ENCODE results near the gene CUEDC1. TPM values are rescaled to one million over a fixed set of nuclear protein-coding genes. Genes with fewer than 3 reads are reported as not detected.

Gene CUEDC1
- total RNA-seq, 2 experiments from 2014 or later: 0.29 to 0.40 TPM

- TF ChIP-seq, protein P1, sequence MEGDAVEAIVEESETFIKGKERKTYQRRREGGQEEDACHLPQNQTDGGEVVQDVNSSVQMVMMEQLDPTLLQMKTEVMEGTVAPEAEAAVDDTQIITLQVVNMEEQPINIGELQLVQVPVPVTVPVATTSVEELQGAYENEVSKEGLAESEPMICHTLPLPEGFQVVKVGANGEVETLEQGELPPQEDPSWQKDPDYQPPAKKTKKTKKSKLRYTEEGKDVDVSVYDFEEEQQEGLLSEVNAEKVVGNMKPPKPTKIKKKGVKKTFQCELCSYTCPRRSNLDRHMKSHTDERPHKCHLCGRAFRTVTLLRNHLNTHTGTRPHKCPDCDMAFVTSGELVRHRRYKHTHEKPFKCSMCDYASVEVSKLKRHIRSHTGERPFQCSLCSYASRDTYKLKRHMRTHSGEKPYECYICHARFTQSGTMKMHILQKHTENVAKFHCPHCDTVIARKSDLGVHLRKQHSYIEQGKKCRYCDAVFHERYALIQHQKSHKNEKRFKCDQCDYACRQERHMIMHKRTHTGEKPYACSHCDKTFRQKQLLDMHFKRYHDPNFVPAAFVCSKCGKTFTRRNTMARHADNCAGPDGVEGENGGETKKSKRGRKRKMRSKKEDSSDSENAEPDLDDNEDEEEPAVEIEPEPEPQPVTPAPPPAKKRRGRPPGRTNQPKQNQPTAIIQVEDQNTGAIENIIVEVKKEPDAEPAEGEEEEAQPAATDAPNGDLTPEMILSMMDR (IDR thresholded peaks at IDR 0.05): no peak
- H3K36me3 Mint-ChIP-seq (ENCODE audit: low read depth): no peaks in the 10 kb centered on the region
- no peak for DNase-seq
- no peaks in the 10 kb centered on the region for H3K9me3 Mint-ChIP-seq
- ChIA-PET CTCF (interaction anchor here (1.2 kb wide), 2 partner anchors 12 to 69 kb away, joined by 4 read pairs; no protein-coding TSS in a partner anchor), POLR2A (no interaction called here)
- peaks cover 2% of the 10 kb centered on the region for H3K27me3 Mint-ChIP-seq
- no peaks in the 10 kb centered on the region for H3K4me1 Mint-ChIP-seq (ENCODE audit: low read depth)
- no peak overlapping the region for H3K4me3 Mint-ChIP-seq
- no peak for ATAC-seq
- H3K27ac Mint-ChIP-seq: no peak overlapping the region
- intact Hi-C loops (cut with micrococcal nuclease): no loop called here
Observed at GRCh38 chr17:57911834-57912673, 43.2 kb downstream of the CUEDC1 start.

DNA sequence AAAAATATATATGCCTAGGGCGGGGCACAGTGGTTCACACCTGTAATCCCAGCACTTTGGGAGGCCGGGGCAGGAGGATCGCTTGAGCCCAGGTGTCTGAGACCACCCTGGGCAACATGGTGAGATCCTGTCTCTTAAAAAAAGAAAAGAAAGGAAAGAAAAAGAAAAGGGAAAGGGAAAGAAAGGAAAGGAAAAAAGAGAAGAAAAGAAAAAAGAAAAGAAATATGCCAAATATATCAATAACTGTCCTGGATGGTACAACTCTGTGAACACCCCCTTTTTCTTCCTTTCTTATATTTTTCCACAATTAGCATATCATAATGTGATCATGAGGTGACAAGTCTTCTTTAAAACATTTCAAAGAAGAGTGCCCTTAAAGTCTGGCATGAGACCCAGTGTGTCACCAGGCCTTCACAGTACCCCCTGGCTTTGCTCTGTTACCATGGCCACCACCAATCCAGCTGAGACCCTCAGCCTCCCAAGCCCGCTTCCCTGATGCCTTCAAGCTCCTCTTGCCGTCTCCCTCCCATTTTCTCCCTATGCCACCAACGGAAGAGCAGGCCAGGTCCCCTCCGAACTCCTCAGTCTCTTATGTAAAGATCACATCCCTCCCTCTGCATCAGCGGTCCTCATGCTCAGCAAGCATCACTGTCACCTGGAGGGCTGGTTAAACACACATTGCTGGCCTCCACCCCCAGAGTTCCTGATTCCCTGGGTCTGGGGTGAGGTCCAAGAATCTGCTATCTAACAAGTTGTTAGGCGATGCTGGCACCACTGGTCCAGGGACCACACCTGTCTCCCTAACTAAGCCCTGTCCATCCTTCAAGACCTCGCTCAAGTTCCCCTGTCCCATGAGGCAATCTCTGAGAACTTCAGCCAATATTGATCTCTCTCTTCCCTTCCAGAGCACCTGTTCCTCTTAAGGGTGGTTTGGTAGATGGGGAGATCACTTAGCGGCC is 44.5 kb downstream of the CUEDC1 start:
- CTCF ChIA-PET: no interaction called here
- intact Hi-C loops (cut with micrococcal nuclease): no loop called here
- Mint-ChIP-seq H3K36me3 (ENCODE audit: low read depth) (no peaks in the 10 kb centered on the region), H3K9me3 (no peaks in the 10 kb centered on the region), H3K27me3 (peaks cover 2% of the 10 kb centered on the region), H3K27ac (no peak overlapping the region), H3K4me3 (no peak overlapping the region), H3K4me1 (ENCODE audit: low read depth) (no peaks in the 10 kb centered on the region)
- POLR2A ChIA-PET: no interaction called here
- TF ChIP-seq, protein P1 (IDR thresholded peaks at IDR 0.05): no peak
- no peak for ATAC-seq
- no peak for DNase-seq

DNA sequence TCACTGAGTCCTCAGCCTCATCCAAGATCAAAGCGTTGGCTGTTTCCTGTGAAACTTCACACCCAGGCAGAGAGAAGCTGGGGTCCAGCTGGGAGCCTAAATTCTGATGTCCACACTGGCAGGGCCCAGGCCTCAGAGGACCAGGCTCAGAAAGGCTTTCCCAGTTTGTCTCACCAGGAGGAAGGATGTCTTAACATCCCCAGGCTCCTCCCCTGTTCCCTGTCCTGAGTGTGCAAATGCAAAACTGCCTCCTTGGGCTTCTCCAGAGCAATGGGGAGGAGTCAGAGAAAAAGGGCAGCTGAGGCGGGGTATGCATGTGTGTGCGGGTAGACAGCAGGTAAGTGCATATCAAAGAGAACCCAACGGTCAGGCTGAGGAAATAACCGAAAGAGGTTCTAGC is 45.7 kb downstream of the CUEDC1 start:
- no peak overlapping the region for H3K4me3 Mint-ChIP-seq
- DNase-seq (no peak), ATAC-seq (no peak)
- no peaks in the 10 kb centered on the region for H3K36me3 Mint-ChIP-seq (ENCODE audit: low read depth)
- TF ChIP-seq, protein P1 (IDR thresholded peaks at IDR 0.05): no peak
- no peaks in the 10 kb centered on the region for H3K4me1 Mint-ChIP-seq (ENCODE audit: low read depth)
- peaks cover 2% of the 10 kb centered on the region for H3K27me3 Mint-ChIP-seq
- POLR2A ChIA-PET: interaction anchor here (1.2 kb wide), 1 partner anchor 98 kb away, joined by 3 read pairs; the partner anchor contains the start of gene SRSF1
- intact Hi-C loops (cut with micrococcal nuclease): no loop called here
- no peak overlapping the region for H3K27ac Mint-ChIP-seq
- no peaks in the 10 kb centered on the region for H3K9me3 Mint-ChIP-seq
- CTCF ChIA-PET: interaction anchor here (1.1 kb wide), 1 partner anchor 17 kb away, joined by 3 read pairs; no protein-coding TSS in a partner anchor

DNA sequence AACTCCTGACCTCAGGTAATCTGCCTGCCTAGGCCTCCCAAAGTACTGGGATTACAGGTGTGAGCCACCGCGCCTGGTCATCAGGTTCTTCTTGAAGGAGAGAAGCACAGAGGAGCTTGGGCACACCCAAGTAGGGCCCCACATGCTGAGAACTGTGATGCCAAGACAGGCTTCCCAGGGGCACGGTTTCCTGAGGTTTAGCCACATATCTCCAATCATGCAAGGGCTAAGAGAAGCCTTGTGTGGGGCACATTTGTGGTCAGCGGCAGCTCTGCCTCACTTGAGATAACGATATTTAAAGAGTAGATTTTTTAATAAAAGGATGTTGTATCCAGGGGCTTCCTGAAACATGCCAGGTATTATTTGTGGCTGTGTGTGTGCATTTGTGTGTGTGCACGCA is 46.9 kb downstream of the CUEDC1 start:
- DNase-seq (no peak), ATAC-seq (no peak)
- Mint-ChIP-seq H3K4me3 (no peak overlapping the region), H3K4me1 (ENCODE audit: low read depth) (peaks cover 1% of the 10 kb centered on the region), H3K27ac (no peak overlapping the region), H3K27me3 (peaks cover 2% of the 10 kb centered on the region), H3K36me3 (ENCODE audit: low read depth) (no peaks in the 10 kb centered on the region), H3K9me3 (no peaks in the 10 kb centered on the region)
- TF ChIP-seq, protein P1 (IDR thresholded peaks at IDR 0.05): no peak
- ChIA-PET POLR2A (interaction anchor here (0.9 to 1.1 kb wide), 2 partner anchors 12 to 13 kb away, joined by 3 to 4 read pairs; no protein-coding TSS in a partner anchor), CTCF (interaction anchor here (0.8 kb wide), 1 partner anchor 50 kb away, joined by 4 read pairs; no protein-coding TSS in a partner anchor)
- intact Hi-C loops (cut with micrococcal nuclease): no loop called here
